Measurements from ENCODE around the gene CAND1. TPM values are rescaled to one million over a fixed set of nuclear protein-coding genes. Genes with fewer than 3 reads are reported as not detected.

Gene CAND1
- total RNA-seq, result 100 to 1,000 TPM in 3 of 7 donors, 10 to 100 TPM in 4; 72.9 to 111 (median 91.6) TPM
- polyA plus RNA-seq, result 10 to 100 TPM; 14.1 to 20.8 (median 17.7) TPM
- long read RNA-seq, donor 1, full-length matches to known transcripts, result 10 of 45 reads
- long read RNA-seq, donor 1, partial matches to known transcripts, result 35 of 45 reads
- long read RNA-seq, donor 1, other reads (novel, unspliced or antisense), result 0 of 45 reads
- long read RNA-seq, donor 2, full-length matches to known transcripts, result 9 of 23 reads
- long read RNA-seq, donor 2, partial matches to known transcripts, result 14 of 23 reads
- long read RNA-seq, donor 2, other reads (novel, unspliced or antisense), result 0 of 23 reads

DNA sequence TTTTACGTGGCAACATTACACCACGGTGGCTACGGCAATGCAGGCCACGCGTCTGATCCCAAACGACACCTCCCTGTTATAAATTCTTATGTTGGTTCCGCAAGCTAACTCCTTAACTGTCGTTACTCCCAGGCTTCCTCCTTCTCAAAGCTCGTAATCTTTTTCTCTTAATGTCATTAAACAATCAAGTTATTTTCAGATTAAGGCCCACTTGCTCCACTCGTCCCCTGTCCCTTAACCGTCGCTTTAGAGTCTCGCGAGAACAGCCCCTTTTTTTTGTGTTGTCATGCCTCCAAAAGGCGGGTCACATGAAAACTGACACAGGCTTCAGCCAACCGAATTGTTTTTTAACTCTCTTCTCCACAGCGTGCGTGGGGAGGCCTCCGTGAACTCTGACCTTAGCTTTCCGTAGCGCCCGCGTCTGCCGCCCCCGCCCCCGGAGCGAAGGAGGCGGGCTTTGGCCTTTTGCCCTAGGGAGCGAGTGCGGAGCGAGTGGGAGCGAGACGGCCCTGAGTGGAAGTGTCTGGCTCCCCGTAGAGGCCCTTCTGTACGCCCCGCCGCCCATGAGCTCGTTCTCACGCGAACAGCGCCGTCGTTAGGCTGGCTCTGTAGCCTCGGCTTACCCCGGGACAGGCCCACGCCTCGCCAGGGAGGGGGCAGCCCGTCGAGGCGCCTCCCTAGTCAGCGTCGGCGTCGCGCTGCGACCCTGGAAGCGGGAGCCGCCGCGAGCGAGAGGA is at the start of gene CAND1:
CAND1 (plus strand) TSS at position 463 of the 737 bp plus-strand sequence. CDS start 360 bp downstream, outside the sequence.
- Histone ChIP-seq H3K27ac (peak within 1 kb of the TSS; percentile 92 to 98 (median 96)), H3K27me3 (replicated peaks in 1 of 7) (no peaks in the 10 kb centered on the region), H3K4me3 (peak within 1 kb of the TSS; percentile 68 to 90 (median 82)), H3K9me3 (no peaks in the 10 kb centered on the region), H3K4me1 (peaks cover 20 to 53% (median 47%) of the 10 kb centered on the region in 6 donors), H3K36me3 (peaks cover 0 to 7% (median 0%) of the 10 kb centered on the region in 6 donors)
- peak; percentile 98 for DNase-seq
- WGBS, 5 donors, result 0 to 1% (median 0%) methylated on average over 31 to 61 of the region's 61 CpGs
- peak in 2 of 3 donors; percentile 17 to 44 for TF ChIP-seq POLR2A (IDR thresholded peaks at IDR 0.05)
- TF ChIP-seq, protein P1, sequence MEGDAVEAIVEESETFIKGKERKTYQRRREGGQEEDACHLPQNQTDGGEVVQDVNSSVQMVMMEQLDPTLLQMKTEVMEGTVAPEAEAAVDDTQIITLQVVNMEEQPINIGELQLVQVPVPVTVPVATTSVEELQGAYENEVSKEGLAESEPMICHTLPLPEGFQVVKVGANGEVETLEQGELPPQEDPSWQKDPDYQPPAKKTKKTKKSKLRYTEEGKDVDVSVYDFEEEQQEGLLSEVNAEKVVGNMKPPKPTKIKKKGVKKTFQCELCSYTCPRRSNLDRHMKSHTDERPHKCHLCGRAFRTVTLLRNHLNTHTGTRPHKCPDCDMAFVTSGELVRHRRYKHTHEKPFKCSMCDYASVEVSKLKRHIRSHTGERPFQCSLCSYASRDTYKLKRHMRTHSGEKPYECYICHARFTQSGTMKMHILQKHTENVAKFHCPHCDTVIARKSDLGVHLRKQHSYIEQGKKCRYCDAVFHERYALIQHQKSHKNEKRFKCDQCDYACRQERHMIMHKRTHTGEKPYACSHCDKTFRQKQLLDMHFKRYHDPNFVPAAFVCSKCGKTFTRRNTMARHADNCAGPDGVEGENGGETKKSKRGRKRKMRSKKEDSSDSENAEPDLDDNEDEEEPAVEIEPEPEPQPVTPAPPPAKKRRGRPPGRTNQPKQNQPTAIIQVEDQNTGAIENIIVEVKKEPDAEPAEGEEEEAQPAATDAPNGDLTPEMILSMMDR (IDR thresholded peaks at IDR 0.05 in 8 of 11, conservative IDR thresholded peaks at IDR 0.05 in 3 of 11), result peak in 6 of 11 experiments; percentile 5 to 48 (median 20)
- peak; percentile 91 to 95 (median 94) for TF ChIP-seq POLR2AphosphoS5 (IDR thresholded peaks at IDR 0.05)
- intact Hi-C loops (cut with DNase I; ENCODE audit: low total_unique reads), result no loop called here

DNA sequence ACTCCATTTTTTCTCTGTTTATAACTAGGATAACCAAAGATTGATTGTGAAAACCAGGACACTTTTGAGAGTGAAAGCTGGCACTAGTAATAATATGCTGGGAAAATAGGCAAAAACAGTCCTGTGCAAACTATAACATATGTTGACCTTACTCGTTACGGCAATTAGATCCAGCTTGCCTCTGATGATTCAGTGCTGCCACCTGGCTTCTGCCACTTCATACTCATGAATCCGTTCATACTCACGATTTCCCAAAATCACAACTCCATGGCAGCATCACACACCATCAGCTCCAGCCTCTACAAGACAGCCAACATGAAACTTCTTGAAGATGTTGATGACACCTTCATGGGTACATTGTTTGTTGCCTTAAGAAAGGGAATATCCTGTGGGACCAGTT is 49.1 kb upstream of the CAND1 start:
- Histone ChIP-seq H3K36me3 (no peaks in the 10 kb centered on the region), H3K4me3 (no peak overlapping the region), H3K27me3 (replicated peaks in 1 of 7) (no peaks in the 10 kb centered on the region), H3K9me3 (no peaks in the 10 kb centered on the region), H3K4me1 (no peaks in the 10 kb centered on the region), H3K27ac (no peak overlapping the region)
- no peak for DNase-seq
- 57 to 73% (median 67%) methylated on average over 4 of the region's 4 CpGs for WGBS, 5 donors
- intact Hi-C loops (cut with DNase I; ENCODE audit: low total_unique reads), result no loop called here
- TF ChIP-seq POLR2AphosphoS5 (IDR thresholded peaks at IDR 0.05), result no peak
- TF ChIP-seq POLR2A (IDR thresholded peaks at IDR 0.05), result no peak
- TF ChIP-seq, protein P1 (IDR thresholded peaks at IDR 0.05 in 8 of 11, conservative IDR thresholded peaks at IDR 0.05 in 3 of 11), result peak in 3 of 11 experiments; percentile 14 to 31 (median 21)

DNA sequence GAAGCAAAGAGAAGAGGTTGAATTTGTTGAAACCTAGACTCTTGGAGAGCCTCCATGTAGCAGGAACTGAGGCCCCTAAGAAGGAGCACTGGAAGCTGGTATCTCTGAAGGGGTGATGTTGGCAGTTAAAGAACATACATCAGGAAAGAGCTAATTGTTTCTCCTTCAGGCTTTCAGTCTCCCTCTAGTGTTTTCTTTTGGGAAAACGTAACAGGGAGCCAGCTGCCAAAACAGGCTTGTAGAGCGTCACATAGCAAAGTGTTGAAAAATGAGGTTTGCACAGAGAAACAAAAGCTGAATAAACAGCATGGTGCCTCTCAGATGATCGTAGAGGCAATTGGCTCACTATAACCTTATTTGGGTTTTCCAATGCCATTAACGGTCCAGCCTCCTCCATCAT is 46.9 kb upstream of the CAND1 start:
- no peaks in the 10 kb centered on the region for H3K36me3 ChIP-seq
- 51 to 70% (median 61%) methylated on average over 4 of the region's 4 CpGs for WGBS, 5 donors
- H3K9me3 ChIP-seq, result peaks cover 0 to 1% (median 0%) of the 10 kb centered on the region in 8 donors
- H3K4me3 ChIP-seq, result no peak overlapping the region
- no peaks in the 10 kb centered on the region for H3K4me1 ChIP-seq
- intact Hi-C loops (cut with DNase I; ENCODE audit: low total_unique reads), result no loop called here
- DNase-seq, result no peak
- H3K27me3 ChIP-seq (replicated peaks in 1 of 7), result no peaks in the 10 kb centered on the region
- TF ChIP-seq, protein P1 (IDR thresholded peaks at IDR 0.05 in 8 of 11, conservative IDR thresholded peaks at IDR 0.05 in 3 of 11), result peak in 3 of 11 experiments; percentile 16 to 26 (median 23)
- TF ChIP-seq POLR2AphosphoS5 (IDR thresholded peaks at IDR 0.05), result no peak
- no peak overlapping the region for H3K27ac ChIP-seq

DNA sequence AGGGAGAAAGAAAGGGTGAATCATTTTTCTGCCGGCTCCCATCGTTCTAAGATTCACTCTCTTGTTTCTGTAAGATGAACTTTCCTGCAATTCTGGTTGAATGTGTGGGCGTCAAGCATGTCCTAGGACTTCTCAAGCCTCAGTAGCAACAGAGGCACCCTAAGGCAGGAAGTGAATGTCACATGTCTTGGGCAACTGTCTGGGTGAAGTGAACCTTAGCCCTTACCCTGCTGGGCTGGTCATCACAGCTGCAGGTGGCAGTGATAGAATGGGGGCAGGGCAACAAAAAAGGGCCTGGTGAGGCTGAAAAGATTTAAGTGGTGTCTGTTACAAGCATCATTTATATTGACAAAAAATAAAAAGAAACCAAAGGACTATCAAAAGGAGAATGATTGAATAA is 45.9 kb upstream of the CAND1 start:
- TF ChIP-seq POLR2AphosphoS5 (IDR thresholded peaks at IDR 0.05), result no peak
- no peaks in the 10 kb centered on the region for H3K4me1 ChIP-seq
- peaks cover 0 to 3% (median 0%) of the 10 kb centered on the region in 8 donors for H3K9me3 ChIP-seq
- no peak for DNase-seq
- WGBS, 5 donors, result 72 to 86% (median 75%) methylated on average over 3 of the region's 3 CpGs
- no peaks in the 10 kb centered on the region for H3K36me3 ChIP-seq
- no peak overlapping the region for H3K27ac ChIP-seq
- H3K4me3 ChIP-seq, result no peak overlapping the region
- intact Hi-C loops (cut with DNase I; ENCODE audit: low total_unique reads), result no loop called here
- H3K27me3 ChIP-seq (replicated peaks in 1 of 7), result no peaks in the 10 kb centered on the region

Measured in spleen (tissue), 13 donors.